ENCODE measurements around the gene CEMIP.

CEMIP gene

GRCh38 chr15:80789296-80789695 is 10.1 kb downstream of the CEMIP start:
- no peak for DNase-seq

GRCh38 chr15:80789796-80790195 is 10.6 kb downstream of the CEMIP start:
- DNase-seq, result no peak

GRCh38 chr15:80790236-80790635 is 11.1 kb downstream of the CEMIP start:
- no peak for DNase-seq

GRCh38 chr15:80791004-80791403 is 11.8 kb downstream of the CEMIP start:
- DNase-seq, result no peak

- no peak for DNase-seq
These were observed 17.2 kb downstream of the CEMIP start for GRCh38 chr15:80796407-80796806.

GRCh38 chr15:80798911-80799310 is 19.7 kb downstream of the CEMIP start:
- DNase-seq, result no peak

GRCh38 chr15:80800067-80800466 is 20.9 kb downstream of the CEMIP start:
- no peak for DNase-seq

DNA sequence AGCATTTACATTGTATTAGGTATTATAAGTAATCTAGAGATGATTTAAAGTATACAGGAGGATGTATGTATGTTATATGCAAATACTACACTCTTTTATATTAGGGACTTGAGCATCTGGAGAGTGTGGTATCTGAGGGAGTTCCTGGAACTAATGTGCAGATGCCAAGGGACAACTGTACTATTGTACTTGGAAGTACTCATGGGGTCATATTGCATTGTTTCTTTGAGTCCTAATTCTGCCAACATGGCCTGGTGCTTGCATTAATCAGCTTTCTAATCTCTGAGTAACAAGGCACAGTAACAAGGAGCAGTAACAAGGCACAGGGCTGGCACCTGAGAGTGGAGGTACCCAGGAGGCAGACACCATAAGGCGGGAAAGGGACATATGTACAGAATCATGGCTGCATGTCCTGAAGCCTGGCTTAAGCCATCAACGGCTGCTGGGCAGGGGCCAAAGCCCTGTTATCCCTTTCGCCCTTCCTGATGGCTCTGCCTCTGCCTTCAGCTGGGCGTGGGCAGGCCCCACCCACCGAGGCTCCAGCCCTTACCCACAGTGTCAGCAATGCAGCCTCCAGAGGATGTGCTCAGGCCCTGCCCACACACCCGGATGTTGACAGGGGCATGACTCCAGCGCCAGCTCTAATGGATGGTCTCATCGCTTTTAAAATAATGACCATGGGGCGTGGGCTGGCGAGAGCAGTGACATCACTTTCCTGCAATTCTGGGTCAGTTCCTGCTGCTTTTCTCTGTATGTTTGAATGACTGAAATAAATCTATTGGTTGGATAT is 22.9 kb downstream of the CEMIP start:
- DNase-seq, result no peak

GRCh38 chr15:80803580-80804525 is 24.7 kb downstream of the CEMIP start:
- peak; percentile 59 for DNase-seq

- peak; percentile 56 for DNase-seq
These were observed 25.9 kb downstream of the CEMIP start for GRCh38 chr15:80804970-80805495.

DNA sequence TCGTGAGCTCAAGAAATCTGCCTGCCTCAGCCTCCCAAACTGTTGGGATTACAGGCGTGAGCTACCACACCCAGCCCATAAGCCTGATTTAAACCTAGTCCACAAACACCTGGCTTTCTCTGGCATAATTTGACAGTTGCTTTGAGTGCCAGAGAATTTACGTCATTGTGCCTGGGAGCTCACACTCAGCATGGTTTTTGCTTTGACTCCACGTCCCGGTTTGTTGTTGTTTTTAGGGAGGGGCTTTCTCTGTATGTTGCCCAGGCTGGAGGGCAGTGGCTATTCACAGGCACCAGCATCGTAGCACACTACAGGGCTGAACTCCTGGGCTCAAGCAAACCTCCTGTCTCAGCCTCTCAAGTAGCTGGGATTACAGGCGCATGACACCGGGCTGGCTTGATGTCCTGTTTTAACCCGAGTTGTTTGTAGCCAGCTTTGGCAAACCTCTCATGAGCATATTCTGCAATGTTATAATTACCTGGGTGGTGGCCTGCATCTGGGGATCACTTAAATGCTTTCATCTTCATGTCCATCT is 32.7 kb downstream of the CEMIP start:
- DNase-seq, result no peak

- DNase-seq, result no peak
These were observed 35.9 kb downstream of the CEMIP start for GRCh38 chr15:80815106-80815505.

DNA sequence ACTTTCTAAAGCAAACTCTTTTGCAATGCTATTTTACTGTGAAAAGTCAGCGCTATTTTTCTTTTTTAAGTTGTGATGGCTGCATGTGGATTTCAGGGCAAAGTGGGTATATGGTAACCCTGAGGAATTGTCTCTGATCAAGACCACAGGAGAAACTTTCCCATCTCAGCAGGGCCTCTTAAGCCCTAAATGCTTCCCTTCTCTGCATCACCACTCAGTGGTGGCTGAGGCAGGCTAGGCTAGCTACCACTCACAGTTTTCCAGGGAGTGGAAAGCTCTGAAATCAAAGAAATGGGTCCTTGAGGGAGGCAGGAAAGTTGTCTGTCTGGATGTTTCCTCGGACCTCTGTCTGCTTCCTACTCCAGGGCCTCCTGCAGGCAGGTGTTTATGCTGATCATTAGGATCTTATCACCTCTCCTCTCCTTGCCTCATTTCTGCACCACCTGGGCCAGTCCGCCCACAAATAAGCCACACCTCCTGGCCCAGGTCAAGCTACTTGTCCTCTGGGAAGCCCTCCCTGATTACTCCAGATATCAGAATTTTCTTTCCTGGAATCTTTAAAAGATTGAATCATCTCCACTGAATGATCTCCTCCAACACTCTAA is 37.0 kb downstream of the CEMIP start:
- no peak for DNase-seq

DNA sequence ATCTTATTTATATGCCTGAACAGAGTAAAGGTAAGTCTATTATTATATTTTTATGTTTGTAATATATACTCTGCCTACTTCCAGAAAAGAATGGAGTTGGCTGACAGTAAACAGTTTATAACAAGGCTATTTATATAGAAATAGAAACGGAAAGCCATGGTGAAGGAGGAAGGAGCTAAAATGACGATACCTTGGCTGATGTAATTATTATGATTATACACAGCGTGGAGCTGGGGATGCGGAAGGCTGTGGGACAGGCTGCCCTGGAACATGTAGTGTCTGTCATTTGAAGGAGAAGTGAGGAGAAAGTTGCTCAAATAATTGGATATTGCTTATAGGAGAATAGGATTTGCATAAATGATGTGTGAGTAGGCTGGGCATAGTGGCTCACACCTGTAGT is 37.8 kb downstream of the CEMIP start:
- DNase-seq, result no peak

DNA sequence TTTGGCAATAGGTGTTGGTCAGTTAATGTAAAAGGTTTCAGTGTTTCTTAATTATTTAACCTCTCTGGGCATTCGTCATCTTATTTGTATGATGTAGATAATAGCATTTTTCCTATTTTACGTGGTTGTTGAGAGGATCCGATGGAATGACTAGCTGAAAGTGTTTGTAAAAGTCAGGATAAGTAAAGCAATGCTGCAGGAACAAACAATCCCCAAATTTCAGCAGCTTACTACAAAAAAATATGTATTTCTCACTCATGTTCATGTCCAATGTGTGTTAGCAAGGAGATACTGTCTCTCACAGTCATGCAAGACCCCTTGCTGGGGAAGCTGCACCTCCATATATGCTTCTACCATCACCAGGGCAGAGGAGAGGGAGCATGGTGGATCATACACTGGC is 38.7 kb downstream of the CEMIP start:
- DNase-seq, result no peak

- DNase-seq, result no peak
These were observed 39.8 kb downstream of the CEMIP start for GRCh38 chr15:80819001-80819400.

GRCh38 chr15:80820092-80820491 is 40.9 kb downstream of the CEMIP start:
- no peak for DNase-seq

DNA sequence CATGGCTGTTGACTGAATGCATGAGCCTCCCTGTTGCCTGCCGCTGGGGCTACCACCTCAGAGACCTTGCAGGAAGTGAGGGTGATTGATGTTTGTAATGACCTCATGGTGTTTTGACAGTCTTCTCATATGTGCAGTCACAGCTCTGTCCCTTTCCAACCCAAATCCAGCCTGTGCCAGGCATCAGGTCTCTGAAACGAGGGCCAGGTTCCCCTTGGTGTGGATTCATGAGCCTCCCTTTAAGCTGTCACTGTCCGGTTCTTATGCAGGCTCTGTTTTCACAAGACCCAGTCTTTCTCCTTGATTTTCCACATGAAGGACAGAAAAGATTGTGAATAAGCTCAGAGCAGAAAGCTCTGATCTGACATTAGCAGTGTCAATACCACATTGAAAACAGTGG is 43.1 kb downstream of the CEMIP start:
- no peak for DNase-seq

DNA sequence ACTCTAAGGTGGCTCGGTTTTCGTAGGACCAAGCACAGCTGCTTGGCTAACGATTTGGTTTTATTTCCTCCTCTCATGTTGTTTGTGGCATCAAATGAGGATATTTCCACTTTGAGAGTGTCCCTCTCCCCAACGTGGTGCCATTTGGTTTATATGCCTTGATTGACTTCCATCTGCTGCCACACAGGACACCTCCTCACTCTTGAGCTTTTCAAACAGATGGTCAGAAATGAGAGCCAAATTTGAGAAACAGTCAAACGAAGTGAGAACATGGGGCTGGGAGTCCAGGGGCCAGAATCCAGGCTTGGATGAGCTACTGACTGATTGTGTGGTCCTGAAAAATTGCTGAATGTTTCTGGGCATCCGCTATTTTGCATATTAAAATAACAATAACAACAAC is 43.5 kb downstream of the CEMIP start:
- DNase-seq, result no peak

DNA sequence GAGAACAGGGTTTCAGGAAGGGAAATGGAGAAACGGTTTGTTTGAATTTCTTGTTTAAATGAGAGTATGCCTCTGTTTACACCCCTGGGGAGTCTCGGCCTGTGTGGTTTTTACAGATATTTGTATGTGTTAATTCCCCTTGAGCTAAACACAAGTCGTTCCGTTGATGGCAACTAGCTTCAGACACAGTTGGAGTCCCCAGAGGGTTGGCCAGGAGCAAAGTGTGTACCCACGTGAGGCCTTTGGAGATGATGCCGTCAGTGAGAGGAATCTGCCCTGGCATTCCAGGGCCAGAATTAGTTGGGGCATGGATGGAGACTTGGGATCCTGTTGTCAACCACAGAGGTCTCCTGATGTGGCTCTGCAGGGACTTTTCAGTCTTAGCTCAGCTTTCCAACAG is 44.0 kb downstream of the CEMIP start:
- DNase-seq, result no peak

DNA sequence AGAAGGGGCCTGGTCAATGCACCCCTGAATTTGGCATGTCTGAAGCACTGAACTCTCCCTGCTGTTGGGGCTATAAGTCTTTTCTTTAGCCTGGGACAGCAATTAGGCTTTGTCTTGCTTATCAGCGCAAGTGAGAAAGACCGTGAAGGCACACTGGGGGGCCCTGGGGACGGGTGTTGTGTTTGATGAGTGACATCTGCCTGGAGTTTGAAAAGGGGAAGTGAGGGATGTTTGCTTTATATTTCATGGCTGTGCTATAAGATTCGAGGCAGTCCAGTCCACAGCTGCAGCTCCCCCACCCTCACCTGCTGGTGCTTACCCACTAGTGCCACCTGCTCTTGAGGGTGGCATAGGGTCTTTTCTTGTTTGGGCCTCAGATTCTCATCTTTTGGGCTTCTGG is 44.8 kb downstream of the CEMIP start:
- no peak for DNase-seq

- no peak for DNase-seq
These were observed 46.3 kb downstream of the CEMIP start for GRCh38 chr15:80825361-80826030.

GRCh38 chr15:80828796-80829195 is 49.6 kb downstream of the CEMIP start:
- DNase-seq, result no peak

Data from activated CD4-positive, alpha-beta T cell treated with anti-CD3 and anti-CD28 coated beads, Interleukin-2, amount 50 U/mL, for 16 hours (primary cell).